ENCODE results near the gene ZNF776.

DNA sequence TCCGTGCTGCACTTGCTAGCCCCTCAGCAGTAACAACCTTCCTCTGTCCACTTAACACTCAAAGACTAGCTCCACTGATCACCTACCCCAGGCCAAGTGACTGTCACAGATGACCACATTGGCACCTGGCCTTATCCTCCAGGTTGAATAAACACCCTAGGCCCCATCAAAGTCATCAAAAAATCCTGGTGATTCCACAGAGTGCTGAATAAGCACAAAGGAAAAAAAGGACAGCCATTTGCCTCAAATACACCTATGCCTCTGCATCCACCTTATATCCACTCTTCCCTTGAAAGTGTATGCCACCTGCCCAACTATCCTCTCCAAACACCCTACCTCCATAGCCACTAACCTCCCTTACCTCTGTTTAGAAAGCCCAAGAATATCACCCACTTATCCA, 40.3 kb upstream of the ZNF776 start:
- TF ChIP-seq GATA3 (IDR thresholded peaks at IDR 0.05; ENCODE audit: low read depth, low read length): no peak
- no peak for TF ChIP-seq GATA2 (IDR thresholded peaks at IDR 0.05; ENCODE audit: low read depth, low read length)

Measured in SH-SY5Y (cell line).